Gastroesophageal sphincter (tissue), 4 donors: Measurements from ENCODE around the gene GIPC1. TPM values are rescaled to one million over a fixed set of nuclear protein-coding genes. Genes with fewer than 3 reads are reported as not detected.
A peak's percentile ranks its signal among the peaks of the same experiment; 100 is the strongest.
"Not testable (repeated sequence)": the region's sequence is repeated elsewhere in the genome, so short reads cannot be mapped to it uniquely, and the experiment has no call there.

Experiments
- ATAC-seq: fragments of 150-250 bp; one replicate; pipeline ENCODE4 v1.9.1; 2016; ENCODE audit warnings: mild to moderate bottlenecking, moderate library complexity
- H3K27ac ChIP-seq, 4 donors: fragments of 200-600 bp; sonication (generic) in 3 of 4; 1 replicate in 3 of 4; 2 replicates in 1 of 4; pipeline ENCODE4 v1.5.1; 2016 to 2019
- H3K27me3 ChIP-seq: fragments of 200-600 bp; sonication (generic); one replicate; pipeline ENCODE4 v1.5.1; 2019
- H3K36me3 ChIP-seq, 2 donors: fragments of 200-600 bp; sonication (generic); one replicate each; pipeline ENCODE4 v1.5.1; 2019; ENCODE audit warnings: control low read depth in 1 of 2
- H3K4me1 ChIP-seq, 3 donors: fragments of 200-600 bp; sonication (generic); 1 replicate in 2 of 3; 2 replicates in 1 of 3; pipeline ENCODE4 v1.5.1; 2016 to 2019; ENCODE audit warnings: control low read depth in 2 of 3
- H3K4me3 ChIP-seq, 2 donors: fragments of 200-600 bp; sonication (generic); one replicate each; pipeline ENCODE4 v1.5.1; 2019; ENCODE audit warnings: mild to moderate bottlenecking in 1 of 2, moderate library complexity in 1 of 2
- H3K9me3 ChIP-seq, 3 donors: fragments of 200-600 bp; sonication (generic); one replicate each; pipeline ENCODE4 v1.5.1; 2017 to 2019; ENCODE audit warnings: control low read depth in 2 of 3
- CTCF ChIP-seq, 4 experiments: fragments of 200-600 bp in 2 of 4; fragments of 450-650 bp in 2 of 4; sonication (generic) in 1 of 4; IDR thresholded peaks; one replicate each; pipeline ENCODE4 v1.5.1; 2017 to 2019; ENCODE audit warnings: antibody characterized with exemption in 4 of 4, mild to moderate bottlenecking in 2 of 4, moderate library complexity in 2 of 4
- EP300 ChIP-seq: sonication (generic); formaldehyde crosslinking; IDR thresholded peaks from one replicate; pipeline ENCODE4 v1.6.1; 2017; ENCODE audit warnings: antibody characterized with exemption, mild to moderate bottlenecking
- POLR2A ChIP-seq, 2 donors: fragments of 450-650 bp; IDR thresholded peaks; one replicate each; pipeline ENCODE4 v1.6.1; 2017; ENCODE audit warnings: antibody characterized with exemption in 2 of 2, mild to moderate bottlenecking in 2 of 2, moderate library complexity in 1 of 2
- POLR2AphosphoS5 ChIP-seq: sonication (generic); formaldehyde crosslinking; IDR thresholded peaks from one replicate; pipeline ENCODE4 v1.6.1; 2017; ENCODE audit warnings: antibody characterized with exemption
- WGBS, 2 donors: methylation state at CpG; one replicate each; pipeline ENCODE4 v1.1.5; 2018; ENCODE audit warnings: low coverage in 1 of 2; 5-methylcytosine and 5-hydroxymethylcytosine counted together
- total RNA-seq, 4 donors: library from RNA; depleted of rRNA; stranded (reverse); fragments of >200 nt; gene quantifications; one replicate each; pipeline ENCODE4 v1.1.0, GENCODE V29; 2016

Gene GIPC1
- total RNA-seq, result 100 to 1,000 TPM in 1 of 4 donors, 10 to 100 TPM in 3; 63.8 to 115 (median 78.3) TPM

- Histone ChIP-seq H3K9me3 (no peaks in the 10 kb centered on the region), H3K4me3 (peak within 1 kb of the TSS; percentile 58 to 96), H3K27ac (peak within 1 kb of the TSS; percentile 30 to 88 (median 86)), H3K27me3 (no peaks in the 10 kb centered on the region), H3K36me3 (peaks cover 0 to 14% of the 10 kb centered on the region in 2 donors), H3K4me1 (peaks cover 0 to 55% (median 15%) of the 10 kb centered on the region in 3 donors)
- 0% methylated on average over 5 of the region's 71 CpGs; no CpG with 5 or more reads in 1 of the 2 donors for WGBS, 2 donors
- peak; percentile 33 to 51 for TF ChIP-seq POLR2A (IDR thresholded peaks at IDR 0.05)
- no peak for TF ChIP-seq EP300
- peak; percentile 92 for TF ChIP-seq POLR2AphosphoS5
- peak; percentile 98 for ATAC-seq
Observed at GRCh38 chr19:14496029-14496833, at the start of gene GIPC1. Gene GIPC1, minus strand, starts transcription at chr19:14496127. Its CDS starts 13,151 bp downstream, at chr19:14482976.

- Histone ChIP-seq H3K27ac (no peak overlapping the region), H3K4me1 (peaks cover 0 to 32% (median 0%) of the 10 kb centered on the region in 3 donors), H3K36me3 (peaks cover 0 to 30% of the 10 kb centered on the region in 2 donors), H3K27me3 (no peaks in the 10 kb centered on the region), H3K9me3 (no peaks in the 10 kb centered on the region), H3K4me3 (no peak overlapping the region)
- ATAC-seq, result no peak
- TF ChIP-seq POLR2A (IDR thresholded peaks at IDR 0.05) (no peak), CTCF (IDR thresholded peaks at IDR 0.05) (no peak), EP300 (no peak), POLR2AphosphoS5 (no peak)
- 60% methylated on average over 1 of the region's 9 CpGs; no CpG with 5 or more reads in 1 of the 2 donors for WGBS, 2 donors
Observed at GRCh38 chr19:14545716-14546082, 49.8 kb upstream of the GIPC1 start.

GRCh38 chr19:14544977-14545715 is 49.2 kb upstream of the GIPC1 start:
- ATAC-seq, result peak; percentile 55
- no peak overlapping the region for H3K4me3 ChIP-seq
- peaks cover 0 to 27% (median 0%) of the 10 kb centered on the region in 3 donors for H3K4me1 ChIP-seq
- H3K27ac ChIP-seq, result peak overlapping the region in 1 of 4 donors; percentile 23
- no peaks in the 10 kb centered on the region for H3K27me3 ChIP-seq
- 80 to 100% methylated on average over 1 to 9 of the region's 21 CpGs for WGBS, 2 donors
- no peak for TF ChIP-seq EP300
- TF ChIP-seq CTCF (IDR thresholded peaks at IDR 0.05), result no peak
- no peak for TF ChIP-seq POLR2AphosphoS5
- H3K36me3 ChIP-seq, result peaks cover 0 to 24% of the 10 kb centered on the region in 2 donors
- no peaks in the 10 kb centered on the region for H3K9me3 ChIP-seq

GRCh38 chr19:14544047-14544446 is 48.1 kb upstream of the GIPC1 start:
- ATAC-seq, result no peak
- H3K4me3 ChIP-seq, result no peak overlapping the region
- H3K27ac ChIP-seq, result no peak overlapping the region
- no peaks in the 10 kb centered on the region for H3K9me3 ChIP-seq
- H3K27me3 ChIP-seq, result no peaks in the 10 kb centered on the region
- 86% methylated on average over 3 of the region's 5 CpGs; no CpG with 5 or more reads in 1 of the 2 donors for WGBS, 2 donors
- TF ChIP-seq CTCF (IDR thresholded peaks at IDR 0.05) (no peak), POLR2AphosphoS5 (no peak), POLR2A (IDR thresholded peaks at IDR 0.05) (no peak), EP300 (no peak)
- H3K36me3 ChIP-seq, result peaks cover 0 to 13% of the 10 kb centered on the region in 2 donors
- peaks cover 0 to 23% (median 0%) of the 10 kb centered on the region in 3 donors for H3K4me1 ChIP-seq

- ATAC-seq, result no peak
- Histone ChIP-seq H3K36me3 (peaks cover 0 to under 1% of the 10 kb centered on the region in 2 donors), H3K27ac (peak overlapping the region in 1 of 4 donors; percentile 46), H3K4me3 (no peak overlapping the region), H3K4me1 (peaks cover 0 to 23% (median 0%) of the 10 kb centered on the region in 3 donors), H3K9me3 (no peaks in the 10 kb centered on the region), H3K27me3 (no peaks in the 10 kb centered on the region)
- no peak for TF ChIP-seq POLR2AphosphoS5
- TF ChIP-seq CTCF (IDR thresholded peaks at IDR 0.05), result no peak
- TF ChIP-seq EP300, result no peak
- no peak for TF ChIP-seq POLR2A (IDR thresholded peaks at IDR 0.05)
- 14 to 53% methylated on average over 3 to 4 of the region's 7 CpGs for WGBS, 2 donors
Observed at GRCh38 chr19:14542711-14543328, 46.9 kb upstream of the GIPC1 start.

GRCh38 chr19:14541979-14542378 is 46.1 kb upstream of the GIPC1 start:
- H3K27me3 ChIP-seq, result not testable (repeated sequence)
- WGBS, 2 donors, result 75% methylated on average over 4 to 5 of the region's 5 CpGs
- peaks cover 0 to 29% (median 0%) of the 10 kb centered on the region in 3 donors for H3K4me1 ChIP-seq

More at GRCh38 chr19:14541979-14542378, 46.1 kb upstream of the GIPC1 start:
- not testable (repeated sequence) for ATAC-seq, H3K9me3 ChIP-seq, H3K36me3 ChIP-seq, H3K4me3 ChIP-seq
- H3K27ac ChIP-seq, result peak overlapping the region in 1 of 4 donors; percentile 46
